22Rv1 (cell line): ENCODE results near the gene ADAMTS2.

Source experiments
- H3K27ac ChIP-seq: fragments of 450-650 bp; 2 replicates; pipeline ENCODE4 v1.5.1; 2017
- ZFX ChIP-seq: fragments of 450-650 bp; IDR thresholded peaks from 2 replicates; pipeline ENCODE4 v1.6.1; 2017; ENCODE audit warnings: antibody characterized with exemption, borderline replicate concordance
- TF ChIP-seq, protein P1 (sequence below): fragments of 450-650 bp; IDR thresholded peaks from 2 replicates; pipeline ENCODE4 v1.5.1; 2017; ENCODE audit warnings: mild to moderate bottlenecking

The ADAMTS2 gene

DNA sequence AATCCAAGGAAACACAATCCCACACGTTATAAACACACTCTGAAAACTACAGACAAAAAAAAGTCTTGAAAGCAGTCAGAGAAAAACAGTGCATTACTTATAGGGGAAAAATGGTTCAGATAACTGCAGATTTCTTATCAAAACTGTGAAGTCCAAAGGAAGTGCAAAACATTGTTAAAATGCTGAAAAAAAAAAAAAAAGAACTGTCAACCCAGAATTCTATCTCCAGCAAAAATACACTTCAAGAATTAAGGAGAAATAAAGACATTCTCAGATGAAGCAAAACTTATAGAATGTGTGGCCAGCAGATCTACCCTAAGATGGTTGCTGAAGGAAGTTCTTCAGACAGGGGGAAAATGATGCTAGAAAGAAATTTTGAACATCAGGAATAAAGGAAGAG, 40.4 kb downstream of the ADAMTS2 start:
- no peak for TF ChIP-seq ZFX
- TF ChIP-seq, protein P1, sequence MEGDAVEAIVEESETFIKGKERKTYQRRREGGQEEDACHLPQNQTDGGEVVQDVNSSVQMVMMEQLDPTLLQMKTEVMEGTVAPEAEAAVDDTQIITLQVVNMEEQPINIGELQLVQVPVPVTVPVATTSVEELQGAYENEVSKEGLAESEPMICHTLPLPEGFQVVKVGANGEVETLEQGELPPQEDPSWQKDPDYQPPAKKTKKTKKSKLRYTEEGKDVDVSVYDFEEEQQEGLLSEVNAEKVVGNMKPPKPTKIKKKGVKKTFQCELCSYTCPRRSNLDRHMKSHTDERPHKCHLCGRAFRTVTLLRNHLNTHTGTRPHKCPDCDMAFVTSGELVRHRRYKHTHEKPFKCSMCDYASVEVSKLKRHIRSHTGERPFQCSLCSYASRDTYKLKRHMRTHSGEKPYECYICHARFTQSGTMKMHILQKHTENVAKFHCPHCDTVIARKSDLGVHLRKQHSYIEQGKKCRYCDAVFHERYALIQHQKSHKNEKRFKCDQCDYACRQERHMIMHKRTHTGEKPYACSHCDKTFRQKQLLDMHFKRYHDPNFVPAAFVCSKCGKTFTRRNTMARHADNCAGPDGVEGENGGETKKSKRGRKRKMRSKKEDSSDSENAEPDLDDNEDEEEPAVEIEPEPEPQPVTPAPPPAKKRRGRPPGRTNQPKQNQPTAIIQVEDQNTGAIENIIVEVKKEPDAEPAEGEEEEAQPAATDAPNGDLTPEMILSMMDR = no peak
- H3K27ac ChIP-seq = no peak overlapping the region

DNA sequence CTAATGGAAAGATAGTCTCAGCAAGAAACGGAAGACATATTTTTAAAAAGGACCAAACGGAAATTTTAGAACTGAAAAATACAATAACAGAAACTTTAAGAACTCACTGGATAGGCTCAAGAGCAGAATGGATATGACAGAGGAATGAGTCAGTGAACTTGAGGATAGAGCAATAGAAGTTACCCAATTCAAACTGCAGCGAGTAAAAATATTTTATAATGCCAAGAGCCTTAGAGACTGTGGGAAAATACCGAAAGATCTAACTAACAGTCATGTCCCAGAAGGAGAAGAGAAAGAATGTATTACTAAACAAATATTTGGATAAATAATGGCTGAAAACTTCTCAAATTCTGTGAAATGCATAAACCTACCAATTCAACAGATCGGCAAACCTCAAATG, 40.8 kb downstream of the ADAMTS2 start:
- H3K27ac ChIP-seq = no peak overlapping the region
- TF ChIP-seq, protein P1 = no peak
- TF ChIP-seq ZFX = no peak

DNA sequence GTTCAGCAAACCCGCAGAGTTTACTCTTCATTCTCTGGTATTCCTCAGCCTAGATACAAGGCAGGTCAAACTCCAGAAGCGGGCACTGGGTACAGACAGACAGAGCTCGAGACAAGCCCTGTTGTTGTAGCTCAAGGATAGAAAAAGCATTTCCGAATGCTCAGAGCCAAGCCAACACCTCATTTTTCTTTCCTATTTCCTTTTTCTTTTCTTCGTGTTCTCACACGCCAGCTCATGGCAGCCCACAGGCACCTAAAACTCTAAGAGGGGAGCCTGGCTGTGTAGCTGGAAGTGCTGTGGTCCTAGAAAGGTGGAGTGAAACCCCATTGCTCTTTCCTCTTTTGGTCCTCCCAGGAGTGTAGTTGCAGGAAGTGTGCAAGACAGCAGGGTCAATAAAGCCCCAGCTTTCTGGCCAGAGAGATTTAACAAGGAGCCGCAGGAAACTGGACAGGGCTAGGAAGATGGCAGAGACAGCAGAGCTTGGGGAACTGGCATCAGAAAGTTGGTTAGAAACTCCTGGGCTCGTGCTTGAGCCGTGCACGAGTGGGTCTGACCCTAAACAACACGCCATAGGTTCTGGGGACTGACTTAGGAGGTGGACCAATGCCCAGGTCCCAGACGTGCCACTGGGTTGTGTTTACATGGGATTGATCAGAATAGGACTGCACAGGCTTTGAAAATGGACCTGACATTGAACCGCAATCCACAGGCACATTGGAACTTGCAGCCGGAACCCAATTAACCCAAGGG, 41.6 kb downstream of the ADAMTS2 start:
- TF ChIP-seq, protein P1 = no peak
- no peak for TF ChIP-seq ZFX
- H3K27ac ChIP-seq = no peak overlapping the region

DNA sequence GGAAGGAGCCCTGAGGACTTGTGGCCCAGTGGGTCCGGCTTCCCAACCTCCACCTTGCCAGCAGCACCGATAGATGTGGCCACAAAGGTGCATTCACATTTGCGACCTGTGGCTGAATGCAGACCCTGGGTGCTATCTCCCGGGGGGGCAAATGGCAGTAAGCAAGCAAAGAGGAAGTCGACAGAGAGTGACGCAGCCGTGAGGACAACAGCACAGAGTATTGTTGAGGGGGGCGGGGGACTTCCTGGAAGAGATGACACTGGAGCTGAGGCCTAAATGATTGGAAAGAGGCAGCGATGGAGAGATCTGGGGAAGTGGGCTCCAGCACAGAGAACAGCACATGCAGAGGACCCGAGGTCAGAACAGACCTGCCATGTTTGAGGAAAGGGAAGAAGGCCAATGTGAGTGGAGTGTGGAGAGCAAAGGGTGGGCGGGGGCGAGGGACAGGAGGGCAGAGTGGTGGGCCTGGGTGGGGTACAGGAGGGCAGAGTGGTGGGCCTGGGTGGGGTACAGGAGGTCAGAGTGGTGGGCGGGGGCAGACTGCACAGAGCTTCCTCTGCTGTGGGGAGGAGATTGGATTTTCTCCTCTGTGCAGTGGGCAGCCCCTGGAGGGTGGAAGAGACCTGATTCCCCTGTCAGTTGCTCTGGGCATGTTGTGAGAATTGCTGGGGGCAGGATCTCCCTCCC, 42.6 kb downstream of the ADAMTS2 start:
- no peak for TF ChIP-seq ZFX
- TF ChIP-seq, protein P1 = no peak
- no peak overlapping the region for H3K27ac ChIP-seq

DNA sequence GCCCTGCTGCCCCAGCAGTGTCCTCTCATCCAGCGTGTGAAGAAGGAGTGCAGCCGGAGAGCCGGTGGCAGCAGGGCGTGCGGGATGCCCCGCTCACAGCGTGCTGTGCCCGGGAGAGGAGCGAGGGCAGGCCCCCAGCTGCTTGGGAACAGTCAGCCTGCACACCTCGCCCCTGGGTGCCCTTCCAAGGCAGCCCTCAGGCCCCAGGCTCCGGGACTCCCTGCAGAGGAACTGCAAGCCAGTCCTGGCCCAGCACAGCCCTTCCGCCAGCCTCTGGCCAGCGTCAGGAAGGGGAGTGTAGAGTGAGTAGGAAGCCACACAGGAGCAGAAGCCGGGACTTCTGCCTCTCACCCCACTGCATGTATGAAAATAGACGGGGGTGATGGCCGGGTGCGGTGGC, 43.5 kb downstream of the ADAMTS2 start:
- TF ChIP-seq ZFX = no peak
- TF ChIP-seq, protein P1 = no peak
- H3K27ac ChIP-seq = no peak overlapping the region

DNA sequence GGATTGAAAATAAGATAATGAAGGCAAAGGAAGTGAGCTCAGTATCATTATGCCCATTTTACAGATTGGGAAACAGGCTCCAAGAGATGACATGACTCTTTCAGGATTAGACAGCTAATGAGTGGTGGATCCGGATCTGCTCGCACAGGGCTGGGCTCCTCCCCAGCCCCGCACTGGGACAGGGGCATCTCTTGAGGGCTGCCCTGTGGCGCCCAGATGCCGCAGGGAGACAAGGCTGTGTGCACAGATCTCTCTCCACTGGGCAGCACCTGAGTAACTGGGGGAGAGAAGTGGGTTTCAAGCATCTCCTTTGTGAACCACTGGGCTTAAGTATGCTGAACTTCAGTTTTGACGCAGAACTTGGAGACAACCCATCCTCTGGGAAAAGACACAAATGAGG, 43.9 kb downstream of the ADAMTS2 start:
- TF ChIP-seq, protein P1 = no peak
- no peak for TF ChIP-seq ZFX
- H3K27ac ChIP-seq = no peak overlapping the region

DNA sequence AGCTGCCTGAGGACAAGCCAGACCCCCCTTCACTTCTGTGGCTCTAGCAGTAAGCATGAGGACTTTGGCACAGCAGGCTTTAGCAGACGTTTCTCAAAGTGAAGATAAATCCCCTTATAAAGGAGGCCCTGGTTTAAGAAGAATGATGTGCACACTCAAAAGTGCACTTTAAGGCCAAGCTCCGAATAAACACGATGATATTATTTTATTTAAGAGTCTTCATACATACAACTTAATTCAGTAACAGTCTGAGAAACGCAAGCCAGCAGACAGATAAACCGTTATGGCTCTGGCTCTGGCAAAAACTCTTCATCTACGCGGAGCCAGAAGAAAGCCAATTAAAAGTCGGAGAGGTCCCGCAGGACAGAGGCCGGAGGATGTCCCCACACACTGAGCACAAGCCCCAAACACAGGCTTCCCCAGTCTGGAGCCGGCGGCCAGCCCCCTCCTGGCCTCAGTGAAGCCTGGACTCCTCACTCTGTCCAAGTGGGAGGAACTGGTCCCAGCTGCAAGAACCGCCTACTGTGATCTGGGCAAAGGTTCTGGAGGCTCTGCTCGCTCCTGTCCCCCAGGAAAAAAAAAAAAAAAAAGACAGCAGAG, 44.6 kb downstream of the ADAMTS2 start:
- TF ChIP-seq ZFX = no peak
- TF ChIP-seq, protein P1 = no peak
- H3K27ac ChIP-seq = no peak overlapping the region
